HS-5 (cell line): ENCODE measurements around the gene LDLRAD3.
A peak's percentile ranks its signal among the peaks of the same experiment; 100 is the strongest.
"Not testable (repeated sequence)": the region's sequence is repeated elsewhere in the genome, so short reads cannot be mapped to it uniquely, and the experiment has no call there.

Experiments
- DNase-seq: peaks from one replicate; pipeline ENCODE4 v3.0.0-alpha.2; 2012; ENCODE audit warnings: low read depth

Gene LDLRAD3

GRCh38 chr11:36019722-36020121, 75.9 kb downstream of the LDLRAD3 start:
- DNase-seq, result no peak

- no peak for DNase-seq
Observed at GRCh38 chr11:36022882-36023281, 79.0 kb downstream of the LDLRAD3 start.

- DNase-seq, result no peak
Observed at GRCh38 chr11:36023922-36024321, 80.1 kb downstream of the LDLRAD3 start.

GRCh38 chr11:36024716-36025115, 80.9 kb downstream of the LDLRAD3 start:
- no peak for DNase-seq

- DNase-seq, result no peak
Observed at GRCh38 chr11:36026315-36026968, 82.6 kb downstream of the LDLRAD3 start.

- DNase-seq, result no peak
Observed at GRCh38 chr11:36027731-36028130, 83.9 kb downstream of the LDLRAD3 start.

- no peak for DNase-seq
Observed at GRCh38 chr11:36029616-36030015, 85.8 kb downstream of the LDLRAD3 start.

GRCh38 chr11:36030731-36031281, 86.9 kb downstream of the LDLRAD3 start:
- DNase-seq, result no peak

- no peak for DNase-seq
Observed at GRCh38 chr11:36033082-36033751, 89.4 kb downstream of the LDLRAD3 start.

- no peak for DNase-seq
Observed at GRCh38 chr11:36033936-36034335, 90.1 kb downstream of the LDLRAD3 start.

GRCh38 chr11:36034551-36035331, 90.9 kb downstream of the LDLRAD3 start:
- DNase-seq, result peak; percentile 71

GRCh38 chr11:36035454-36035853, 91.6 kb downstream of the LDLRAD3 start:
- DNase-seq, result no peak

GRCh38 chr11:36035999-36036398, 92.1 kb downstream of the LDLRAD3 start:
- no peak for DNase-seq

GRCh38 chr11:36037031-36037430, 93.2 kb downstream of the LDLRAD3 start:
- no peak for DNase-seq

GRCh38 chr11:36038541-36038940, 94.7 kb downstream of the LDLRAD3 start:
- DNase-seq, result no peak

- no peak for DNase-seq
Observed at GRCh38 chr11:36039471-36039870, 95.6 kb downstream of the LDLRAD3 start.

- DNase-seq, result no peak
Observed at GRCh38 chr11:36041988-36042611, 98.2 kb downstream of the LDLRAD3 start.

- no peak for DNase-seq
Observed at GRCh38 chr11:36044636-36045035, 100.8 kb downstream of the LDLRAD3 start.

GRCh38 chr11:36045945-36046344, 102.1 kb downstream of the LDLRAD3 start:
- not testable (repeated sequence) for DNase-seq

- no peak for DNase-seq
Observed at GRCh38 chr11:36046932-36047331, 103.1 kb downstream of the LDLRAD3 start.

- DNase-seq, result no peak
Observed at GRCh38 chr11:36047344-36047743, 103.5 kb downstream of the LDLRAD3 start.
